ENCODE results near the gene MFSD1.
A peak's percentile ranks its signal among the peaks of the same experiment; 100 is the strongest.

MFSD1 gene

DNA sequence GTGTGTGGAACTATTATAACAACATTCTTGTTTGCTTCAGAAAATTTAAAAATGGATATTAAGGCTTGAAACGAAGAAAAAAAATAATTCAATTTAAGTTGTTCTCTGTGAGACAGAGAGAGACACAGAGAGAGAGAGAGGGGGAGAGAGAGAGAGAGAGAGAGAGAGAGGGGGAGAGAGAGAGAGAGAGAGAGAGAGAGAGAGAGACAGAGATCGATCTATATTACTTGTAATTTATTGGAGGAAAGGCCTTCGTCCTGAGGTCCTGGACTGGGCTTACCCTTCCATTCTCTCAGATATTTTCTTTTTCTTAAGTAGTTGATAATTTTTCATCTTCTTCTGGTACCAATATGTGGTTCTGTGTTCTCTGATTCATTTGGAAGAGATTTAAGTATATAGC, 25.9 kb downstream of the MFSD1 start:
- no peak for DNase-seq (ENCODE audit: low read depth)
- TF ChIP-seq, protein P1, sequence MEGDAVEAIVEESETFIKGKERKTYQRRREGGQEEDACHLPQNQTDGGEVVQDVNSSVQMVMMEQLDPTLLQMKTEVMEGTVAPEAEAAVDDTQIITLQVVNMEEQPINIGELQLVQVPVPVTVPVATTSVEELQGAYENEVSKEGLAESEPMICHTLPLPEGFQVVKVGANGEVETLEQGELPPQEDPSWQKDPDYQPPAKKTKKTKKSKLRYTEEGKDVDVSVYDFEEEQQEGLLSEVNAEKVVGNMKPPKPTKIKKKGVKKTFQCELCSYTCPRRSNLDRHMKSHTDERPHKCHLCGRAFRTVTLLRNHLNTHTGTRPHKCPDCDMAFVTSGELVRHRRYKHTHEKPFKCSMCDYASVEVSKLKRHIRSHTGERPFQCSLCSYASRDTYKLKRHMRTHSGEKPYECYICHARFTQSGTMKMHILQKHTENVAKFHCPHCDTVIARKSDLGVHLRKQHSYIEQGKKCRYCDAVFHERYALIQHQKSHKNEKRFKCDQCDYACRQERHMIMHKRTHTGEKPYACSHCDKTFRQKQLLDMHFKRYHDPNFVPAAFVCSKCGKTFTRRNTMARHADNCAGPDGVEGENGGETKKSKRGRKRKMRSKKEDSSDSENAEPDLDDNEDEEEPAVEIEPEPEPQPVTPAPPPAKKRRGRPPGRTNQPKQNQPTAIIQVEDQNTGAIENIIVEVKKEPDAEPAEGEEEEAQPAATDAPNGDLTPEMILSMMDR (IDR thresholded peaks at IDR 0.05; ENCODE audit: control insufficient read depth, extremely low read depth, insufficient read depth) = no peak

DNA sequence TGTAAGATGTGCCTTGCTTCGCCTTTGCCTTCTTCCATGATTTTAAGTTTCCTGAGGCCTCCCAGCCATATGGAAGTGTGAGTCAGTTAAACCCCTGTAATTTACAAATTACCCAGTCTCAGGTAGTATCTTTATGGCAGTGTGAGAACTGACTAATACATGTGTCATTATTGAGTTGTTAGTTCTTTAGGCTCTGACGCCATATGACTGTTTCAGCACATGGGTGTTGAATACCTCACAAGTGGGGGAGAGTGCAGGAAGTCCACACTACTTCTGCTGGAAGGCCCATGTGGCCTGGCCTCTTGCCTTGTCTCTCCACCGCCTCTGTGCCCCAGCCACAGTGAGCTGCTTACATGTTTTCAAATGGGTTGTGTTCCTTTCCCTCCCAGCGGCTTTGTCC, 28.5 kb downstream of the MFSD1 start:
- no peak for DNase-seq (ENCODE audit: low read depth)
- H3K4me3 ChIP-seq (ENCODE audit: low read depth, low read length) = no peak overlapping the region
- TF ChIP-seq, protein P1 (IDR thresholded peaks at IDR 0.05; ENCODE audit: control insufficient read depth, extremely low read depth, insufficient read depth) = no peak

More for the DNA sequence above, 25.9 kb downstream of the MFSD1 start:
- H3K4me3 ChIP-seq (ENCODE audit: low read depth, low read length) = no peak overlapping the region

DNA sequence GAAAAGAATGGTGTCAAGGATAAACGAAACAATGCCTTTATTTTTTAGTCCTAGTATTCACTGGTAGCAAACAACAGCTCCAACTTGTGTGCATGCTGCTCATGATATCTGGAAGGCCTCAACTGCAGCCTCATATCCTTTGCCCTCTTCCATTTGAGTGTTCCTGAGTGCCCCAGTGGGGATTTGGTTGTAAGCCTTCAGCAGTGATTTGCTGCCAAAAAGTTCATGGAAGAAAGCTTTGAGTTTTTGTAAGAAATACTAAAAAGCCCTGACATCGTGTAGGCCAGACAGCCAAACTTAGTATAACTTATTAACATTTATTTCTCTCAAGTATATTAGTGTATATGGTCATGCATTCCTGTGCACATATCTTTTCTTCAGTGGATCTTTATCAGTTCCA, 30.0 kb downstream of the MFSD1 start:
- DNase-seq (ENCODE audit: low read depth) = no peak
- no peak overlapping the region for H3K4me3 ChIP-seq (ENCODE audit: low read depth, low read length)
- TF ChIP-seq, protein P1 (IDR thresholded peaks at IDR 0.05; ENCODE audit: control insufficient read depth, extremely low read depth, insufficient read depth) = no peak

DNA sequence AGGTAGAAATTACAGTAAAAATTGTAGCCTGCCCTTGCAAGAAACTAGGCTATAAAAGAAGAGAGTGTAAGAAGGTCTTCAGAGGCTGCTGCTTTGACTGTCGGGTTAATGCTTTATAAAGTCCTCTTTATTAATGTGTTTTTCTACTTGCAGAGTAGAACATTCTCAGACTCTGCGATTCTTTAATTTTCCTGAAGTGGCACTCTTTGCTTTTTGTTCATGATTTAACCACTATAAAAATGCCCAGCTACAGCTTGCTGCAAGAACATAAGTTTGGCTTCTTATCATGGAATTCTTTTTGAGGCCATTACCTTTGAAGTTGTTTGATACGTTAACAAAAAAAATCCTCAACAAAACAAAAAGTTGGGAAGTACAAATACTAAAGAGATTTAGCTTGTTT, 33.8 kb downstream of the MFSD1 start:
- H3K4me3 ChIP-seq (ENCODE audit: low read depth, low read length) = no peak overlapping the region
- TF ChIP-seq, protein P1 (IDR thresholded peaks at IDR 0.05; ENCODE audit: control insufficient read depth, extremely low read depth, insufficient read depth) = peak; percentile 7; the same call in 1 of the 2 replicates
- no peak for DNase-seq (ENCODE audit: low read depth)

GRCh38 chr3:158836312-158836711, 34.5 kb downstream of the MFSD1 start:
- no peak for DNase-seq (ENCODE audit: low read depth)
- TF ChIP-seq, protein P1 (IDR thresholded peaks at IDR 0.05; ENCODE audit: control insufficient read depth, extremely low read depth, insufficient read depth) = no peak
- no peak overlapping the region for H3K4me3 ChIP-seq (ENCODE audit: low read depth, low read length)

DNA sequence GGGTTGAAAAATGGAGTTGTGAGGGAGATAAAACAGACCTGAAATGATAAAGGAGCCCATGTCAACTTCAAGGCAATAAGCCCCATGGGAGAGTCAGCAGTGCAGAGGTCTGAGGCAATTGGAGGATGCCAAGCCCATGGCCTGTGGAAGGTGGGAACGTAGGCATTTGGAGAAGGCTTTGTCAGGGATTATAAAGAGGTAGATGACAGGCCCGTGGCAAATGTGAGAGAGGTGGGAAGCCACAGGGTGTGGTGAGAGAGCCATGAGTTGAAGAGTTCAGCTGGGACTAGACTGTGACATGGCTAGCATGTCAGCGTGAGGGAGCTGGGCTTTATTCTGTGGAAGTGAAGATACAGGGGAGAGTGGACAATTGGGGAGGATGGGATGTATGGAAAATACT, 35.4 kb downstream of the MFSD1 start:
- no peak overlapping the region for H3K4me3 ChIP-seq (ENCODE audit: low read depth, low read length)
- TF ChIP-seq, protein P1 (IDR thresholded peaks at IDR 0.05; ENCODE audit: control insufficient read depth, extremely low read depth, insufficient read depth) = no peak
- DNase-seq (ENCODE audit: low read depth) = no peak

- TF ChIP-seq, protein P1 (IDR thresholded peaks at IDR 0.05; ENCODE audit: control insufficient read depth, extremely low read depth, insufficient read depth) = no peak
- no peak for DNase-seq (ENCODE audit: low read depth)
Observed at GRCh38 chr3:158839966-158840365, 38.1 kb downstream of the MFSD1 start.

More at GRCh38 chr3:158839966-158840365, 38.1 kb downstream of the MFSD1 start:
- H3K4me3 ChIP-seq (ENCODE audit: low read depth, low read length) = no peak overlapping the region
